PC-9 (cell line): ENCODE data around the gene IGDCC3. TPM values are rescaled to one million over a fixed set of nuclear protein-coding genes. Genes with fewer than 3 reads are reported as not detected.

Source experiments
- BruUV-seq: library from RNA; stranded (reverse); fragments of 400-500 nt; replicated peaks from 2 replicates; lab custom pipeline; 2021; lab: Mats Ljungman, UMichigan
- CTCF ChIA-PET: fragments of 300-600 bp; sonication (Branson Sonifier 250); formaldehyde crosslinking; loops from one replicate; lab custom pipeline; 2022; ENCODE audit warnings: antibody characterized with exemption; lab: Charles Lee
- POLR2A ChIA-PET: fragments of 300-600 bp; sonication (Branson Sonifier 250); formaldehyde crosslinking; loops from one replicate; lab custom pipeline; 2022; ENCODE audit warnings: antibody characterized with exemption; ENCODE audit not compliant: unreplicated experiment; lab: Charles Lee
- DNase-seq, 2 experiments: peaks; one replicate each; pipeline versions ENCODE4 v3.0.0 to v3.0.0-alpha.2; 2015 to 2022; ENCODE audit warnings: mixed read lengths in 1 of 2
- H2AFZ ChIP-seq: fragments of 200-600 bp; sonication (generic); 2 replicates; pipeline ENCODE4 v1.8.1; 2017; ENCODE audit warnings: antibody characterized with exemption
- H3F3A ChIP-seq: fragments of 200-600 bp; sonication (generic); 2 replicates; pipeline ENCODE4 v1.8.1; 2017; ENCODE audit warnings: antibody characterized with exemption, mild to moderate bottlenecking, low read depth; ENCODE audit not compliant: insufficient read depth
- H3K27ac ChIP-seq: fragments of 200-600 bp; sonication (generic); 2 replicates; pipeline ENCODE4 v1.6.1; 2016; ENCODE audit warnings: mixed run types
- H3K27me3 ChIP-seq: fragments of 200-600 bp; sonication (generic); 2 replicates; pipeline ENCODE4 v1.6.1; 2016; ENCODE audit warnings: low read depth, mixed run types; ENCODE audit not compliant: insufficient read depth
- H3K36me3 ChIP-seq: fragments of 200-600 bp; sonication (generic); 2 replicates; pipeline ENCODE4 v1.6.1; 2016; ENCODE audit warnings: low read depth, mixed run types
- H3K4me1 ChIP-seq: fragments of 200-600 bp; sonication (generic); replicated peaks from 2 replicates; pipeline ENCODE4 v1.6.1; 2016; ENCODE audit warnings: mixed run types; ENCODE audit not compliant: insufficient read depth
- H3K4me2 ChIP-seq: fragments of 200-600 bp; sonication (generic); 2 replicates; pipeline ENCODE4 v1.6.1; 2017; ENCODE audit warnings: mixed run types
- H3K4me3 ChIP-seq: fragments of 200-600 bp; sonication (generic); 2 replicates; pipeline ENCODE4 v1.6.1; 2016; ENCODE audit warnings: mixed run types
- H3K79me2 ChIP-seq: fragments of 200-600 bp; sonication (generic); 2 replicates; pipeline ENCODE4 v1.6.1; 2017; ENCODE audit warnings: low read depth, mixed run types
- H3K9me2 ChIP-seq: fragments of 200-600 bp; sonication (generic); 2 replicates; pipeline ENCODE4 v1.8.1; 2017; ENCODE audit warnings: mild to moderate bottlenecking; ENCODE audit not compliant: insufficient read depth
- H3K9me3 ChIP-seq: fragments of 200-600 bp; sonication (generic); 2 replicates; pipeline ENCODE4 v1.8.1; 2016; ENCODE audit warnings: low read depth; ENCODE audit not compliant: insufficient read depth
- H4K20me1 ChIP-seq: fragments of 200-600 bp; sonication (generic); 2 replicates; pipeline ENCODE4 v1.8.1; 2017; ENCODE audit not compliant: insufficient read depth
- CTCF ChIP-seq: fragments of 200-600 bp; sonication (generic); conservative IDR thresholded peaks from 2 replicates; pipeline ENCODE4 v1.6.1; 2017; ENCODE audit warnings: mixed run types, antibody characterized with exemption, mild to moderate bottlenecking, moderate library complexity
- EZH2 ChIP-seq: fragments of 200-600 bp; sonication (generic); IDR thresholded peaks from 2 replicates; pipeline ENCODE4 v1.8.0; 2017; ENCODE audit warnings: antibody characterized with exemption, low read depth
- intact Hi-C: fragments of 100-400 bp; cut with micrococcal nuclease; formaldehyde crosslinking; loops from one replicate; pipeline ENCODE4 v1.10.0; 2022; ENCODE audit not compliant: unreplicated experiment
- total RNA-seq: library from RNA; stranded (reverse); gene quantifications from 2 replicates; pipeline ENCODE4 v1.2.3, GENCODE V29; 2021

IGDCC3 gene
- total RNA-seq, 1 experiment from 2014 or later: 0.22 TPM

GRCh38 chr15:65369651-65370050 is 8.2 kb downstream of the IGDCC3 start:
- H3K4me2 ChIP-seq: no peak overlapping the region
- no peaks in the 10 kb centered on the region for H3K27me3 ChIP-seq
- TF ChIP-seq CTCF: no peak
- no peak for TF ChIP-seq EZH2
- no peaks in the 10 kb centered on the region for H3K9me2 ChIP-seq
- no peaks in the 10 kb centered on the region for H3K36me3 ChIP-seq
- ChIA-PET POLR2A (no interaction called here), CTCF (no interaction called here)
- H4K20me1 ChIP-seq: no peaks in the 10 kb centered on the region
- no peaks in the 10 kb centered on the region for H3K9me3 ChIP-seq
- H3K4me3 ChIP-seq: no peak overlapping the region
- peaks cover 36% of the 10 kb centered on the region for H3K4me1 ChIP-seq
- intact Hi-C loops: no loop called here
- no peaks in the 10 kb centered on the region for H3K79me2 ChIP-seq
- no peak for DNase-seq
- no peak overlapping the region for H3K27ac ChIP-seq
- no TSS peak for BruUV-seq
- no peak overlapping the region for H2AFZ ChIP-seq
- H3F3A ChIP-seq: peaks cover 3% of the 10 kb centered on the region; the same call in 1 of the 2 replicates

- Histone ChIP-seq H3F3A (peaks cover 3% of the 10 kb centered on the region; the same call in 1 of the 2 replicates), H3K4me3 (no peak overlapping the region), H3K9me3 (no peaks in the 10 kb centered on the region), H3K27ac (no peak overlapping the region), H4K20me1 (no peaks in the 10 kb centered on the region), H3K79me2 (no peaks in the 10 kb centered on the region), H3K9me2 (no peaks in the 10 kb centered on the region), H3K4me2 (no peak overlapping the region), H3K4me1 (peaks cover 41% of the 10 kb centered on the region), H2AFZ (no peak overlapping the region), H3K27me3 (no peaks in the 10 kb centered on the region), H3K36me3 (no peaks in the 10 kb centered on the region)
- TF ChIP-seq CTCF: no peak
- no peak for TF ChIP-seq EZH2
- ChIA-PET CTCF (no interaction called here), POLR2A (no interaction called here)
- no peak for DNase-seq
- intact Hi-C loops: no loop called here
- no TSS peak for BruUV-seq
Measured at GRCh38 chr15:65369212-65369547, 8.6 kb downstream of the IGDCC3 start.

- H3K27ac ChIP-seq: no peak overlapping the region
- no peaks in the 10 kb centered on the region for H3K9me3 ChIP-seq
- H3K4me3 ChIP-seq: no peak overlapping the region
- H3K36me3 ChIP-seq: no peaks in the 10 kb centered on the region
- no peaks in the 10 kb centered on the region for H3K79me2 ChIP-seq
- CTCF ChIA-PET: interaction anchor here (0.7 kb wide), 1 partner anchor 58 kb away, joined by 8 read pairs; no protein-coding TSS in a partner anchor
- BruUV-seq: no TSS peak
- POLR2A ChIA-PET: no interaction called here
- intact Hi-C loops: no loop called here
- H3F3A ChIP-seq: peaks cover 3% of the 10 kb centered on the region; the same call in 1 of the 2 replicates
- peak overlapping the region; percentile 38 for H3K4me2 ChIP-seq
- no peaks in the 10 kb centered on the region for H3K27me3 ChIP-seq
- DNase-seq: peak in 1 of 2 experiments; percentile 33
- H3K4me1 ChIP-seq: peaks cover 47% of the 10 kb centered on the region
- H3K9me2 ChIP-seq: no peaks in the 10 kb centered on the region
- TF ChIP-seq CTCF (no peak), EZH2 (no peak)
- no peaks in the 10 kb centered on the region for H4K20me1 ChIP-seq
- H2AFZ ChIP-seq: no peak overlapping the region
Measured at GRCh38 chr15:65368302-65369211, 9.2 kb downstream of the IGDCC3 start.
